ENCODE measurements around the gene TCEA2.

TCEA2 gene

DNA sequence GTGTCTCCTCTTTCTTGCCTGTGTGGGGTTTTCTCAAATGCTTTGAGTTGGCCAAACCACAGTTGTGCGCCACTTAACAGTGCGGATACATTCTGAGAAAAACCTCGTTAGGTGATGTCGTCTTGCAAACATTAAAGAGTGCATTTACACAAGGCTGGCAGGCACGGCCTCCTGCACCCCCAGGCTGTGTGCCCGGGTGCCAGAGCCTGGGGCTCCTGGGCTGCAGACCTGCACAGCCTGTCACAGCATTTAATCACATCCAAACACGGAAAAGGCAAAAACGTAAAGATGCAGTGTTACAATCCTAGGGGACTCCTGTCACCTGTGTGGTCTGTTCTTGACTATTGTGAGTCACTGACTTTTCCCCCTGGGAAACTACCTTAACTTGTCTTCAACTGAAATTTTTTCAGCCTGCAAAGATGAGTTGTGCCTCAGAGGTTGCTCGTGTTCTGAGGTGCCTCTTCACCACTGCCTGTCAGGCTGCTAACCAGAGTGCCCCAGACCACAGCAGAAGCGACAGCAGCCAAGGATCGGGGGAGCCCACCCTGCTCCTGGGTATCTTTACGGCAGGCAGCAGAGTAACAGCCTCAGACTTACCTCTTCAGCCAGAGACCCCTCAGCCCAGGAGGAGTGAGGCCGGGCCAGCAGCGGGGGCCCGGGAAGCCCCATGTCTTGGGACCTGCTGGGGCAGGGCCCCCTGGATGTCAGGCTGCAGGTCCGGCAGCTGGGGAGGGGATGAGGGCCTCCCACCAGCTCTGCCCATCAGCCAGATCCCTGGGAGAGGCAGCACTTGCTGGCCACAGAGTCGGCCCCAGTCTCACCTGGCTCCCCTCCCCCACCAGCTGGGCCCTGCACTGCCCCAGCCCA lies 27.7 kb upstream of the TCEA2 start:
- no peak for DNase-seq

DNA sequence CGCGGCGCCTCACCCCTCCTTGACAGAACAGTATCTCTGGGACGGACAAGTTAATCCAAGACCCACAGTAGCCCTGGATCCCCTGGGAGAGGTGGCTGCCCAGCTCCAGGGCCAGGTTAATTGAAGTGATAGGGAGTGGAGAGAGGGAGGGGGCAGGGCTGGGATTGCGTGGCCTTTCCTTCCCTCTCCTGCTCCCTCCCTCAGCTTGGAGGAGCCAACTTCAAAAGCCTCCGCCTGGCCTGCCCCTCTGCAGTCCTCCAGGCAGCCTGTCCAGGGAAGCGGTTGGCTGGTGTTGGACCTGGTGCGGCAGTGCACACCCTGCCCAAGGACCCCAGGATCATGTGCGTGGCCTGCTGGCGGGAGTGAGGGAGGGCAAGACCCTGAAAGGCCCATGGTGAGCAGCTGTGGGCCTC lies 27.1 kb upstream of the TCEA2 start, which contains the start of gene C20orf204:
Gene C20orf204, plus strand, starts transcription at position 250 of the 413 bp plus-strand sequence. Its CDS starts 142 bp downstream, at position 392.
- DNase-seq: no peak

DNA sequence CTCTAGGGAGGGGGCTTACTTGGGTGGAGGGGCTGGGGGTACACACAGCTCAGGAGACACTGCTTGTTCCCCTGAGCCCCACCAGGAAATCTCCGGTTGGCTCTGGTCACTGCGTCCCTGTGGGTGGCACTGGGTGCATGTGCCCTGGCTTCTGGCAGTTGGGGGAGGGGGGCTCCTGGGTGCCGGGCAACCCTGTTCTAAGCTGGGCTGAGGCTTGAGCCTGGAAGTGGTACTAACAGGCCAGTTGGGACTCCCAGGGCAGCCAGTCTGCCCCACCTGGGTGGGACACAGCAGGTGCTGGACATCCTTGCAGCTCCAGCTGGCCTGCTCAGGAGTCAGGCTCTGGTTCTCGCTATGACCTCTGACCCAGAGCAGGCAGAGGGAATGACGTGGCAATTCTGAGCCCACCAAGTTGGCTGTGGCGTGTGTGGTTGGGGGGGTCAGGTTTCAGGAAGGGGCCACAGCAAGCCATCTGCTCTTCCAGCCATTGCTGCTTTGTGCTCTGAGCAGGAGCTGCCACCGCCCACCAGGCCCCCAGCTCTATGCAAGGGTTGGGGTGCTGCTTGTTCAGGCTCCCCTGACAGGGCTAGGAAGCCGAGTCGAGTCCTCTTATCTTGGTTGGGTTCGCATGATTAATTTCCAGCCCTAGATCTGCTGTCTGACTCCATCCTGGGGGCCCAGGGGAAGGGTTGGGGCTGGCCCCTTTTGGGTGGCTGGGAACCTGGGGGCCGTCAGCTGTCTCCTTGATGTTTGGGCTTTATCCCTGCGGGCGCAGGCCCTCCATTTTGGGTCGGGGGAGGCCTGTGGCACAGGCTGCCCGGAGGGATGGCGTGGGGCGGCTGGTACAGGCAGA lies 26.4 kb upstream of the TCEA2 start:
- no peak for DNase-seq

DNA sequence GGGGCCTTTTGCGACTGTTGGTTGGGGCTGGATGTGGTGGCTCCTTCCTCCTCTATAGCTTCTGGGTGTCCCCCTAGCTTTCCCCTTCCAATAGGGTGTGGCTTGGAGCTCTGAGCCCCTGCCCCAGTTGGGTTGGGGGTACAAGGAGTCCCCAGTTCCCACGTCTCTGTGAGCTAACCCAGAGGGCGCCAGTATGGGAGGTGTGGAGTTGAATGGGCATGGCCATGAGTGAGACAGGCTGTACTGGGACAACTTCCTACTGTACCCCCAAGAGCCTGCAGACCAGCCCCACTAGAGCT lies 25.9 kb upstream of the TCEA2 start:
- DNase-seq: no peak

DNA sequence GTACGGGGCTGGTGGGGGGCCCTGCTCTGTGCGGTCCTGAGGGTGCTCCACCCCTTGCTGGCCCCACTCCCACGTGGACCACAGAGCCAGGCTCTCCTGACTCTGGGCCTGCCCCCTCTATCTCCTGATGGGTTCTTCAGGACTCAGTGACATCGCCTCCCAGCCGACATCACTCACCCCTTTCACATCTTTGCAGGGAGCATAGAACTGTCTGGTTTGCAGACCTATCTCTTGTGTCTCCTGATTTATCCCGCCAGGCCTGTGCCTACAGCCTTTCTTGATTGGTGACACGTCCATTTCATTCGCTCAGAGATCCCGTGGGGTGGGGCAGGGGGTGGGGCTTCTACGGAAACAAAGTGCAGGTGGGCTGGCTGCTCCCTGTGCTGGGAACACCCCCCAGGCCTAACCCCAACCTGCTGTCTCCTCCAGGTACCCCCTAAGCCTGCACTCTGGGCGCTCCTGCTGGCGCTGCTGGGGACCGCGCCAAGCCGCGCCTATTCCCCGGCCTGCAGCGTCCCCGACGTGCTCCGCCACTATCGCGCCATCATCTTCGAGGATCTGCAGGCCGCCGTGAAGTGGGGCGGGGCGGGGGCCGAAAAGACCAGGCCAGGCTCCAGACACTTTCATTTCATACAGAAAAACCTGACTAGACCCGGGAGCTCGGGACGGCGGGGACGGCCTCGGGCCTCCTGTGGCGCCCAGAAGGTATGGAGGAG lies 25.3 kb upstream of the TCEA2 start:
- no peak for DNase-seq

DNA sequence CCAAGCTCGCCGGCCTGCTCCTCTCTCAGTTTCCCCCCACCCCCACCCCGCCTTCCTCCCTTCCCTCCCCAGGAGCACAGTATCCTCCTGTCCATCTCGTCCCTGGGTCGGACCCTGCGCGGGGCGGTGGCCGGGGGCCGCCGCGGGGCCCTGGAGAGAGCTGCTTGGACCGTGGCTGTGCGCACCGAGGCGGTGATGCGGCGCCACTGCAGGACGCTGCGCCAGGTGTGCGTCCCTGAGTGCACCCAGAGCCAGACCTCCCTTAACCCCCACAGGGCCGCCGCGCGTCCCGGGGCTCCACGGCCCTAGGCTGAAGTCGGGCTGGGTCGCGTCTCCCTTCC lies 24.8 kb upstream of the TCEA2 start:
- no peak for DNase-seq

DNA sequence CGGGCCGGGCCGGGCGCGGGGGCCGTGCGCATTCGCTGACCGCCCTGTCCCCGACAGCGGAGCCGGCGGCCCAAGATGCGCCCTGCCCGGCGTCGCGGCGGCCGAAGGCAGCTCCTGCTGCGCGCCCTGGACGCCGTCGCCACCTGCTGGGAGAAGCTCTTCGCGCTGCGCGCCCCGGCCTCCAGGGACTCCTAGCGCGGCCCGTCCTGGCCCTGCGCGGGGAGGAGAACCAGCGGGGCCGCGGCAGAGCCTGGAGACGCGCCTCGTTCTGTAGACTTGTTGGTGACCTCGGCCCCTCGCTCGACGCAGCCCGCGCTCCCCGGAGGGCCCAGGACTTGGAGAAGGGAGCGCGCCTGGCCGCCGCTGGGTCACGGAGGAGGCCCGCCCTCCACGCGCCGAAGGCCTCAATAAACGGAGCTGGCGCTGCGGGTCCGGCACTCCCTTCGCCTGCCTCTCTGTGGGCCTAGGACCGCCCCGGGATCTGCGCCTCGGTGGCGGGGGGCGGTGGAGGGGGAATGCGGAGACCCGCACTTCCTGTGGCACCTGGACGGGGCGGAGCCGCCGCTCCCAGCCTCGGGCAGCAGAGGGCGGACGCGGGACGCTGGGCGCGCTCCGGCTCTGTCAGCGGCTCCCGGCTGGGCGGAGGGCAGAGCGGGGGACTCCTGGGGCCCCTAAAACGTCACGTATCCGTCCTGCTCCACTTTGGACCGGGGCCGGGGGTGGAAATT lies 24.3 kb upstream of the TCEA2 start:
- DNase-seq: peak in 13 of 56 donors; percentile 1 to 52 (median 17)

DNA sequence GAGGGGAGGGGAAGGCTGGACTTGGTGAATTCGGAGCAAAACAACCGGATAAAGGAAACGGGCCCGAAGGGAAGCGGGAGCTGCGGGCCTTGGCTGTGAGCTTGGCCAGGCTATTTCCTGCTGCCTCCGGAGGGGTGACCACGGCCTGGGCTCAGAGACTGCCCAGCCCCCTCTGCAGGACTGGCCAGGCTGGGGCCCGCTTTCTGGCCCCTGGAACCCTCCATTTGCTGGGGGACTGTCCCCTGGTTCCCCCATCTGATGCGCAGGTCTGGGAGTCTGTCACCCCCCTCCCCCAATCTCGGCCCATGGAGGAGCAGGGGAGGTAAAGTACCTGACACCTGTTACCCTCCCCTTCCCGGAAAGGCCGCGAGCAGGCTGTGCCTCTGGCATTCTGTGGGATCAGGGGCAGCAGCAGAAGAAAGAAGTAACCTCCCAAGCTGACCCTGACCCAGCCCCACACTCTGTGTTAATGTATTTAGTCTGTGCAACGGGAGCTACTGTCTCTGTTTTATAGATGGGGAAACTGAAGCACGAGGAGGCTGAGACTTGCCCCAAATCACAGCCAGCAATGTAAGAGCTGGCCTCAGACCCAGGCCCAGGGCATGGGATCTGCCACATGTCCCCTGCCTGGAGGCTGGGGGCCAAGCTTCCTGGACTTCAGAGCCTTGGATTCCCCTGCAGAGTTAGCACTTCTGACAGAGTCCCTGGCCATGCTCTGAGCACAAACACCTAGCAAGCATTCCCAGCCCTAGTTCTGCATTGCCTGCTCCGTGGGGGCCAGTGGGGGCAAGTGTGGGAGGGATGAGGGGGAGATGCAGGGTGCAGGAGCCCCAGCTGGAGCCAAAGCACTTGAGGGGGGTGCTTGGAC lies 23.5 kb upstream of the TCEA2 start:
- no peak for DNase-seq

DNA sequence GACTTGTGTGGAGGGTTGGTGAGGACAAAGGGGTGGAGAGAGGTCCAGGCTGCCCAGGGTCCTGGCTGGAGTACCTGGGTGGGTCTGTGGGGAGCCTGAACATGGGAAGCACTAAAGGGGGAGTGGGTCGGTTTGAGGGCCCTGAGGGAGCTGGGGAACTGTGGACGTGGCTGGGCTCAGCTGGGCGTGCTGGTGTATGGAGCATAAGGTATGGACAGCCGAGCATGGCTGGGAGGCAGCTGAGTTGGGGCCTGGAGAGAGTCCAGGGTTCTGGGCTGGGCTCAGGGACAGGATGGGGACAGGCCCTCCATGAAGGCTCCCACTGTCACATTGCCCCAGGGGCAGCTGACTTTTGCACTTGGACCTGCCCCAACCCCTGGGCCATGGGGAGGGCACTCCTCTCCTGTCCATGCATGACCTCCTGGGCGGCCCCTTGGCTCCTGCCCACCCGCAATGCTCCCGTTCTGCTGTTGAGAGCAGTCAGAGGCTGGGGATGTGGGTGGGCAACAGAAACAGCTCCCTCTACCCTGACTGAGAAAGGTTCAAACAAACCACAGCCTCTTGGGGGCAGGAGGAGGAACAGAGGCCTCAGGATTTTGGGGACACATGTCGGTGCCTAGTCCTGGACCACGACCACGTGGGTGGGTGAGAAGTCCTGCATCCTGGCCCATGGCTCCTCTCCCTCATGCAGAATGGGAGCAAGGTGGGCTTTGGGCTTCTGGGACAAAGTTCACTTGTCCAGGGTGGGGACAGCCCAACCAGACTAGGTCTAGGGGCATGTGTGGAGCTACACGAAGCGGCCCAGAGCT lies 22.6 kb upstream of the TCEA2 start:
- no peak for DNase-seq

DNA sequence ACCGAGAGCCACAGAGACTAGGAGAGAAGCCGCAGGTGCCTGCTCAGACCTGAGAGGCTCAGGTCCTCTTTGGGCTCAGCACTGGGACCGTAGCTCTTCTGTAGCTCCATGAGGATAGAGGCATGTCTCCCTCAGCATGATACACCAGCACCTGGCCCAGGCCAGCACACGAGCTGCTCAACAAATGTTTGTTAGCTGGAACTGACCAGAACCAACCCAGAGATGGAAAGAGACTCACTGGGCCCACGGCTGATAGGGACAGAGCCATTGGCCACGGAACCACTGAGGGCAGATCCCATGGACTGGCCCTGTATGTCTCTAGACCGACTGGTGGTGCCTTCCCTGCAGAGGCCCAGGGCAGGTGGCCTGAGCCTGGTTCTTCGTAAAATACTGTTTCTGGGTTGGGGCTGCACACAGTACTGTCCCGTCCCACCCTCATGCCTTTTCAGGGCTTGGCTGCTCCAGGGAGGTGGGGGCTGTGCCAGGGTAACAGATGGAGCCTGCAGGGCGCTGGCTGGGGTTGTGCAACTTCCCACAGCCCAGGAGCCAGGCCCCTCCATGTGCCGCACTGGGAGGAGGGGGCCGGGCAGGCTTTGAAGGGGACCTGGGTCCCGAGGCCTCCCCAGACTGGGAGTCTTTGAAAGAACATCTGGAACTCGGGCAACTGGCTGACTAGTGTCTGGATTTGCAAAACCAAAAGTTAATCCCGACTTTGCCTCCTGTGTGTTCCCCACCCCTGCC lies 21.8 kb upstream of the TCEA2 start:
- no peak for DNase-seq

DNA sequence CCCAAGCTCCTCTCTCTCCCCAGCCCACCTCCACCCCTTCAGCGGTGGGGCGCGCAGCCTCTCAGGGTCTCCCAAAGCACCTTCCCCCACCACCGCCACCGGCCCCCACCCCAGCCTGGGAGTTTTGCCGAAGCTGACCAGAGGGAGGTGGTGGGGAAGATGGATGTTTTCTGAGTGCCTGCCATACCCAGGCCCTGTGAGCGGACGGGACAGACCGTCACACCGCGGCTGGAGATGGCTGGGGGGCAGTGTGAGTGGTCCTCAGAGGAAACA lies 21.3 kb upstream of the TCEA2 start:
- DNase-seq: no peak

DNA sequence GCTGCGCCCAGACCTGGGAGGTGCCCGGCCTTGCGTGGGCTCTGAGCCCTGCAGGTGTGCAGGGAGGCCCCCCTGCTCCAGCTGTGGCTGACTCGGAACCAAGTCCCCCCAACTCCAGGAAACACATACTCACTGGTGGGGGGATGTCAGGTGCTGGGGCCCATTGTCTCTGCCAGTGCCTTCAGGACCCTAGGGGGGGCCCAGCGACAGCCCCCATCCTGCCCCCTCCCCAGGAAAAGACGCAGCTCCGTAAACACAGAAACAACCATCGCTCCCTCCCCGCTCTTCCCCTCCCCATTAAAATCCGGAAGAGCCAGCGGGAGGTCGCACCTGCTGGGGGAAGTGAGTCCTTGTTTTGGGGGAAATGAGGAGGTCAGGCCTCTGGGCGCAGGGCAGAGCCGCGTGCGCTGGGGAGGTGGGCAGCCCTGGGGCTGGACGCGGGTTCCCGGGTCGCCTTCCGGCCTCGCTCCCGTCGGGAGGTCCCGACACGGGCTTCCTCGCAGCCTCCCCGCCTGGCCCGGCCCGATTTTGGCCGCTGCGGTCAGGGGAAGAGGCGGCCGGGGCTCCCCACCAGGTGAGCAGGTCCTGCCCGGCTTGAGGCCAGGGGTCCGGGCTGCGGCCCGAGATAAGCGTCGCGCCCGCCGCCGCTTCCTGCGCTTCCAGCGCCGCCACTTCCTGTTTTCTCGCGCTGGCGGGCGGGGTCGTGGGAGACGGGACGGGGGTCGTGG lies 20.8 kb upstream of the TCEA2 start:
- no peak for DNase-seq

DNA sequence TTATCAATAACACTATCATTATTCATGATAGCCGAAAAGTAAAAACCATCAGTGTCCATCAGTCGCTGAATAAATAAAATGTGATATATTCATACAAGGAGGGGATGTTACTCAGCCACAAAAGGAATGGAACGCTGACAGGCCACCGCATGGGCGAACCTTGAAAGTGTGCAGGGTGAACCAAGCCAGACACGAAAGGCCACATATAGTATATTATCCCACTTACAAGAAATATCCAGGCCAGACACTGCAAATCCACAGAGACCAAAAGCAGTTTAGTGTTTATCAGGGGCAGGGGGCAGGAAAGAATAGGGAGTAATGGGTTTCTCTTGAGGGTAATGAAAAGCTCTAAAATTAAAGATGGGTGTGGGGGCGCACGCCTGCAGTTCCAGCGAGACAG lies 19.2 kb upstream of the TCEA2 start:
- DNase-seq: no peak

DNA sequence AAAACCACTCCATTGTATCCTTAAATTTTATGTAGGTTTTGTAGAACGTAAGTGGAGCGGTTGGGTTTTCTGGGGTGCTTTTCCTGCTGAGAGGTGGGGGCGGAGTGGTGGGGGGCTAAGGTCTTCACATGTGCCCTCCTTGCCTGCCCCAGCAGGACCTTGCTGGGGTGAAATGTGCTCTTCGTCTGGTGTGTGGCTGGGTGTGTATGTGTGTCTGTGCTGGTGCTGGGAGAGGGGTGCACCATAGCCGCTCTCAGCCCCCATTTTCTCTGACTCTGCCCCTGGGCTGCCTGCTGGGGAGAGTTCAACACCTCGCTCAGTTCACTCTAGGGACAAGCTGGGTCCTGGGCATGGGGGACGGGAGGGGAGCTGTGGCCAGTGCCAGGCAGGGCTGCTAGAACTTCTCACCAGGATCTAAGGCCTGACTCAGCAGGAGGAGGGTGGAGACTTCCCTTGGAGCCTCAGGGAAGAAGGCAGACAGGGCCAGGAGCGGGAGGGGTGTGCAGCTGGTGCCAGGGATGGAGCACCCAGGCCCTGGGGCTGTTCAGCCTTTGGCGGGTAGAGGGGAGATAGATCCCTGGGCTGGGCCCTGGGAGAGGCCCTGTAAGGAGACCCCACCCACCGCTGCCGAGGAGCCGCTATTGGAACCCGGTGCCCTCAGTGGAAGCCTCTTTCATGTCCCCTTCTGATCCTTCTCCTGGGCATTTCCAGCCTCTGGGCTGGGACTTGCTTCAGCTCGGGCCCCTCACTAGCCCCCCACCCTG lies 18.3 kb upstream of the TCEA2 start:
- DNase-seq: no peak

DNA sequence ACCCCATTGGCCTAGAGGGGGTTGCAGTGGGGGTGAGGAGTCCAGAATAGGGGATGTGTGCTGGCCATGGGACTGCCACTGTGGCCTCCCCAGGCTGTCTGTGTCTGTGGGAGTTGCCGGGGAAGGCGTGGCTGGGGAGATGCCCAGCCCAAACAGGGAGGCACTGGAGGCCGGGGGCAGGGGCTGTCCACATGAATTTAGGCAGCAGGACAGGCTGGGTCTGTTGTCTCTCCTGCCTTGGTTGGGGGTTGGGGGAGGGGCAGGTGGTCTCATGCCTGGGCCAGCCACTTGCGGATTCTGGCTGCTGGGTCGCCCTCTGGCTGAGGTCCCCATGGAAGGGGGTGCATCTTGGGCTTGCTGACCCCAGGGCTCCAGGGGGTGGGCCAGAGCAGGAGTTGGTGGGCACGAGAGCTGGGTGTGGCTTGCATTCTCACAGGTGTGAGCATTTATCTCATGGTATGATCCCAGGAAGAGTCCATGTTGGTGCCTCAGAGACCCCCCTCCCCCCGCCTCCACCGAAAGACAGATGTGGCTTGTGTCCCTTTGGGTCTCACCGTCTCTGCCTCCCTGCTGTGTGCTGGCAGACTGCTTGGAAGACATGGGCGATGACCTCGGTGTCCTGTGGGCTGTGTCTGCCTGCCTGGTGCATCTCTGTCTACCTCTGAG lies 17.5 kb upstream of the TCEA2 start:
- no peak for DNase-seq

DNA sequence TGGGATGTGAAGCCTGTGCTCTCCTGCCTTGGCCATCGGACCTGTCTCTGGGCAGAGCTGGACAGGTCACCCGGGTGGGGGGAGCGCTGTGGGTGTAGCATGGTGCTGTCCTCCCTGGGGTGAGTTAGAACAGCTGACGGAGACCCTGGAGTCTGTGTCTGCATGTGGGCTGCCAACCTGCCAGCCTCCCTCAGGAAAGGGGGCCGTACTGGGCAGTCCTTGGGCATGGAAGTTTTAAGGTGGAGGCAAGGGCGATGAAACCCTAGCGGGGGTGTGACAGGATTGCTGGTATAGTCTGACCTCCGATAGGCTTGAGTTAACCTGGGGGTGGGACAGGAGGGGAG lies 16.0 kb upstream of the TCEA2 start:
- no peak for DNase-seq

DNA sequence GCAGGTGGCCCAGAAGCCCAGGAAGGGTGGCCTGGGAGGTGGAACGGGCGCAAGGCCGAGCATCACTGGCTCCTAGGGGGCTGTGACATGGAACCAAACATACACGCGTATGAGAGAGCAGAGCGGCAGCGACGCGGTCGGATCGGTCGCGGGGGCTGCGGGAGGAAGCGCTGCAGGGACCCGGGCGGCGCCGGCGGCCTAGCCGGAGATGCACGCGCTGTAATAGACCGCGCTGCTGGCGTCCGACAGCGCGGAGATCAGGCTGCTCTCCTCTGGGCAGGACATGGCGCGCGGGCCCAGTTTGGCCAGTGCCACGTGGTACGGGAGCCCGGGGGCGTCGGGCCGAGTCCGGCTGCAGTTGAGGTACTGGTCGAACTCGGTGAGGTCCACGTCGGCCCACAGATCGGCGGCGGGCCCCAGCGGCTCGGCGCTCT lies 15.0 kb upstream of the TCEA2 start:
- no peak for DNase-seq
